DMS 273 (cell line): ENCODE data around the gene AGO3.
"Not testable (repeated sequence)": the region's sequence is repeated elsewhere in the genome, so short reads cannot be mapped to it uniquely, and the experiment has no call there.

Experiments
- DNase-seq: peaks from one replicate; lab custom pipeline; 2025; ENCODE audit not compliant: unreplicated experiment; lab: John Stamatoyannopoulos, UW

The AGO3 gene

DNA sequence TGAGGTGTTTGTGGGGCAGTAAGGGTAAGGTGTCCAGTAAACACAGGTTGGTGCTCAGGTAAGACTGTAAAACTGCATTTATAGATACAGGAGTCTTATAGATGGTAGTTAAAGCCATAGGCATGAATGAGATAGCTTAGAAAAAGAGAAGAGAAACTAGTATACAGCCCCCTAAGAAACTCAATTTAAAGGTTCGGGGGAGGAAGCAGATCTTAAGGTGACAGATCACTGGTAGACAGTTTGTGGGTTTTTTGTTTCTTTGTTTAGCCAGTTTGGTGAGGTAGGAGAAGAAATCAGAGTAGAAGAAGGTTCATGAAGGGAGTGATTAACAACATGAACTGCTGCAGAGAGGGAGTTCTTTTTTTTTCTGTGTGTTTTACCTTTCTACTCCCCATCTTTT, 6.1 kb upstream of the AGO3 start:
- no peak for DNase-seq

DNA sequence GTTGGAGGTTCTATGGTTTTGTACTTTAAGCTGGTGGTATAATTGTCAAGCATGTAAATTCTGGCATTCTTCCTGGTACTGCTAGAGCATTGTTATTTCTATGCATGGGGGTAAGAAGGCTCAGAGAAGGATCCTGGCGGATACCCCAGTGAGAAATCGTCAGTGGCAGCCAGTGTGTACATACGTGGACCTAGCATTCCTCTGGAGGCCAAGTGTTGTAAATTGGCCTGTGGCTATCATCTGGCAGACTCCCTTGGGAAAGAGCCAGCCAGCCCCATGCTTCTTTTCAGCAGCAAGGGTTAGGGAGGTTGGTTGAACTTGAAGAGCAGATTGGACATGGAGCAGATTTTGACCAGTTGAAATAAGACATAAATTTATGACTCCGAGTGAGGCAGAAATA, 5.2 kb upstream of the AGO3 start:
- peak; percentile 13 for DNase-seq

DNA sequence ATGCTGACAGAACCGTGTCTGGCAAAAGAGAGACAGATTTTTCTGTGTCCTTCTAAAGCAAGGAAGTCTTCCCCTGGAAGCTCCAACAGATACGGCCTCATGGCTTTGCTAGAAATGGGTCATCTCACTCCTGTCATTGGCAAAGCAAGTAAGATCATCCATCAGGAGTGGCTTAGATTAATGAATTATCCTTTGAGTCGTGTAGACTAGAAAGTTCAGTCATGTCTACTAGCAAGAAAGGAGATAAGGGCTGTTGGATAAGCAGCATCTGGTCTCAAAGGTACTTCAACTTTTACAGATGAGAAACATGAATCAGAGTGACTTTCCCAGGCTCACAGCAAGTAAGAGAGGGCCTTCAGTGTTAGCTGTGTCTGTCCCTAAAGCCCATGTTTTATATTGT, 3.4 kb upstream of the AGO3 start:
- DNase-seq = no peak

DNA sequence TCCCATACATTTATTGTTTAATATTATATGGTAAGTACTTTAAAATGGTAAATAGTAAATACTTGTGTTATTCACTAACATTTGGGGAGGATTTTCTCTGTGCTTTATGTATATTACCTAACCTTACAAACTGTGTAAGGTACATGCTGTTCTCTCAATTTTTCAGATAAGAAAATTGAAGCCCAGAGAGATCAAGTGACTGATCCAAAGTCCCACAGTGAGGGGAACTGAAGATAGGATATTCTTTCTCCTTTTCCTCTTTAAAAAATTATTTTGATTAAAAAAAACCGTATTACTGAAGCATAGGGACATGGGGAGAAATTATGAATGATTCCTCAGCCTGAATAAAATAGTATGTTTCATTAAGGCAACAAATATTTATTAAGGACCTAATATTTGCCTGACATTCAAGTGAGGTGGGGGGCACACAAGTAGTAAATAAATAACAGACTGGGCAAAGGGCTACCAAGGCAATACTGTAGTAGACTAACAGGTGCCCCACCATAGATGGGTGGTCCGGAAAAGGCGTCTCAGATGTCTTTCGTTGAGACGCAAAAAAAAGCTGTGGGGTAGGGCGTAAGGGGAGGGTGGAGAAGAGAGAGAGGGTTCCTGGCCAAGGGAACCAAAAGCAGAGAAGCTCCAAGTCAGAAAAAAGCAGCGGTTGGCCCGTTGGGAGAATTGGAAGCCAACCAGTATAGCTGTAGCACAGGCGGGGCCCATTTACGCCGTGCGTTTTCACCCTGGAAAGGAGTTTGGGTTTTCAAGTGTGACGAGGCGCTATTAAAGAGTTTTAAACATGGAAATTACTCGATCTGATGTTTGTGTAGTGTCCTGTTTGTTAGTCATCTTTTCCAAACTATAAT, 944 bp upstream of the AGO3 start:
- DNase-seq = peak; percentile 86

DNA sequence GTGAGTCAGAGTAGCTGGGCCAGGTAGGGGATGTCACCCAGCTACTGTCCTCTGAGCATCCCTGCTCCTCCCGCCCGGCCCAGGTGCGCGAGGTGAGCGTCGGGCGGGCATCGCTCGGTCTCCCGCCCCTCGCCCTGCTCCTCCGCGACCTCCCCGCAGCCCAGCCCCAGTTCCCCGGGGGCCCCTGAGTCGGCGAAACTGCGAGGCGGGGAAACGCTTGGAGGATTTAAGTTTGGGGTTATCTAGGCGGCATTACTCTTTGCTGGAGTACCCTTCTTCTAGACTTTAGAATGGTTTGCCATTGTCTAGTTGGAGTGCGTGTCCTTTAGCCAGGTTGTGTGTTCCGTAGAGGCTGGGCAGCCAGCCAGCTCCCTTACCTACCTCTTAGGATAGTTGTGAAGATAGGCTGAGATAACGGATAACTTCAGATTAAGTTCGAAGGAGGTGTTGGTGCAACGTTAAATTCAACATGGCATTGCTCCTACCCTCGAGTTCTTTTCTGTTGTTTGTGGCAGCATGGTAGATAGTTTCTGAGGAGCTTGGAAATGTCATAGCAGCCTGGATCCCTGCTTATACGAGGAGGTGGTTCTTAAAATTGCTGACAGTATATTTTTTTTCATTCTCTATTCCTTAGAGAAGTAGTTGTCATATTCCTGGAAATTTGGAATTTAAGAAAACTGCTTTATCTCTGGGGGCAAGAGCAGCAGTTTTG, 697 bp downstream of the AGO3 start:
- peak; percentile 74 for DNase-seq

DNA sequence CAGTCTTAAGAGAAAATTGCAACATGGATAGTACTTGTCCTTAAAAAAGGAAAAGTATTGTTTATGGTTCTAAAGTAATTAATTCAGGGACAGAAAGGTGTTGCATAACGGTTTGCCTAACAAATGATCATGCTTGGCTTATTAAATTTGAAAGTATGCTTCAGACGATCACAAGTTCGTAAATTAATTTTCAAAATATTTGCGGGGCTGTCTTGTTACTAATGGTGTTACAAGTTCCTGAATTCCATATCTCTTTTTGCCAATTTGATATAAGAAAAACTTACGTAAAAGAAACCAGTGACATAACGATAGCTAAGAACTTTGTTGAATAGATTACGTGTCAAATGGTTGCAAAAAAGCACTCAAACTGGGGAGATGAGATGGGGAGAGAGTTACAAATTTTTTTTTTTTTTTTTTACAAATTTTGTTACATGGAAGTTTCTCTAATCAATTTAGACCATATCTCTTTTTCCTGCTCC, 1.3 kb downstream of the AGO3 start:
- no peak for DNase-seq

DNA sequence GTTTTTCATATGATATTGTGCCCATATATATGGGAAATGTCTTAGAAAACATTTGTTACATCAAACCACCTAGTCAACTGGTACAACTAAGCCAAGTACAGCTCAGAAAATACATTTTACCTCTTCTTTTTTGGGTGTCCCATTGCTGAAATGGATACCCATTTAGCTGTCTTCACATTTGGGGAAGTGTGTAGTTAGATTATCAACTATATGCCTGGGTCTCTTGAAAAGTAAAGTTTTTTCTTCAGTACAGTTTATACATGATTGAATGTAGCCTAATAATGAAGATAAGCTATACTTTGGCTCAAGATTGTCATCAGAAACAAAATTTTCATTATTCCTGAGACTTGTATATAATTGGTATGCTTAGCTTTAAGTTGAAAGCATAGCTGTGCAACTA, 2.0 kb downstream of the AGO3 start:
- DNase-seq = no peak

DNA sequence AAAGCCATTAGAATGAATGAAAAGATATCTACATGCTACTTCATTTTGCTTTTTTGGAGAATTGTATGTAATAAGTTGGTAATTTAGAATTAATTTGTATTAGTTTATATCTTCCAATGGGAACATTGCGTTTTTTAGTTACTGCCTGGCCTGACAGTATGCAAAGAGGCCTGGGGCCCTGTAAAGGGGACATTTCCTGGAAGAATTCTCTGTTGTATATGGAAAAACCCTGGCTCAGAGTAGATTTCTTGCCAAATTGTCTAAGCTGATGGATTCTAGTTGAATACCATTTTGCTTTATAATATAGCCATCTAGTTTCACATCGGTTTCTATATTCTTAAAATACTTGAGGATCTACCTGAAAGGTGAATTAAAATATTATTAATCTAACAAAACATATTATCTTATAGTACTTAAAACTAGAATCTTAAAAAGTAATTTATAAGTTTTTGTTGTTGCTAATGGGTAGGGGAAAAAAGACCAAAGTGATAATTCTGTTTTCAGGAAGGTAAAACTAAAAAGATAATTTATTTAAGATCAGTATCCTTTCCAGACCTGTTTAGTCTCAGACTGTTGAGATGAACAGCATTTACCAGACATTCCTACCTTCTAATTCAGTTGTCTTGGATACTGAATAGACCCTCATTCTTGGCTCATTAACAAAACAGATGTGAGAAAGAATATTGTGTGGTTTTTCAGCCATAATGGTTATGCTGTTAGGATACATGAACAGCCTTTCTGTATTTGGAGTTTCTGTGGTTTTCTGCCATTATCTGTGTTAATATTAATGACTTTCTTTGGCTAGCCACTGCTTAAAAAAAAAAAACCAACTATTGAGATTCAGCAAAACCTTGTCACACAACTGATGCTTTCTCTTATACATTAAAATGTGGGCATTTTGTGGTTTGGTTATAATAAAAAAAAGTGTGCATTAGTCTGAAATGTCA, 4.8 kb downstream of the AGO3 start:
- no peak for DNase-seq

DNA sequence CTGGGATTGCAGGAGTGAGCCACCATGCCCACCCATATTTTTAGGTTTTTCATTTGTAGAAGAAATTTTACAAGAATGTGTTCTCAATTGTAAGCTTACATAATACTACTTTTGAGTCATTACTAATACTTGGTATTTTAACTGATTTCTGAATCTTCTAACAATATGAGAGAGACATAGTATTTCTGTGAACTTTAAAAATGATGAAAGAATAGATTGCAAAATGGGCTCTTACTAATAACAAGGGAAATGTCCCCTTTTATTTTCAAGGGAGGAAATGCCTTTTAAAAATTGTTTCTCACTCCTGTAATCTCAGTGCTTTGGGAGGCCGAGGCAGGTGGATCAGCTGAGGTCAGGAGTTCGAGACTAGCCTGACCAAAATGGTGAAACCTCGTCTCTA, 5.9 kb downstream of the AGO3 start:
- DNase-seq = no peak

DNA sequence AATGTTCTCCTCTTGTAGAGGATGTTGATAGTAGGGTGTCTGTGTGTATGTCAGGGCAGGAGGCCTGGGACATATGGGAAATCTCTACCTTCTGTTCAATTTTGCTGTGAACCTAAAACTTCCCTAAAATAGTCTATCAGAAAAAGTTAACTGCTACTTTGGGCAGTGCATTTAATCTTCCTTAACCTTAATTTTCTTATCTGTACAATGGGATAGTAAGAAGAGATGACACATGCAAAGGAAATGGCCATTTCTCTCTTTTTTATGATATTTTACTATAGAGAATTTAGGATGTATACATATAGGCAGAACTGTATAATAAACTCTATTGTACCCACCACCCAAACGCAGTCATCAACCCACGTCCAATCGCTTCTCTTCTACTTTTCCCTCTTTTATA, 8.6 kb downstream of the AGO3 start:
- no peak for DNase-seq

DNA sequence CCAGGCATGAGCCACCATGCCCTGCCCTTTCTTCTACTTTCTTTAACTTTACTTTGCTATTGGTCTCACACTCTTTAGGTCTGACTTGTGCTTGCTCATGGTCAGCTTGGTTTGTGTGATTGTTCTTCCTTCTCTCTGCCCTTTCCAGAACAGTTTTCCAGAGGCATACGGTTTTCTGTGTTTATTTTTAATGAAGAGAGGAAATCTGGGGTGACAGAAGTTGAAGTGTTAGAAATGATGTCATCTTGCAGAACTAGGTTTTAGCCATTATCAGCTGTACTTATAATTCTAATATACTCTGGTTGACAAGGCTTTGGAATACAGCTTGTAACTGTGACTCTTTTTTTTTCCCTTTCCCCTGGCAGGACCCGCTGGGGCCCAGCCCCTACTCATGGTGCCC, 14.4 kb downstream of the AGO3 start:
- no peak for DNase-seq

DNA sequence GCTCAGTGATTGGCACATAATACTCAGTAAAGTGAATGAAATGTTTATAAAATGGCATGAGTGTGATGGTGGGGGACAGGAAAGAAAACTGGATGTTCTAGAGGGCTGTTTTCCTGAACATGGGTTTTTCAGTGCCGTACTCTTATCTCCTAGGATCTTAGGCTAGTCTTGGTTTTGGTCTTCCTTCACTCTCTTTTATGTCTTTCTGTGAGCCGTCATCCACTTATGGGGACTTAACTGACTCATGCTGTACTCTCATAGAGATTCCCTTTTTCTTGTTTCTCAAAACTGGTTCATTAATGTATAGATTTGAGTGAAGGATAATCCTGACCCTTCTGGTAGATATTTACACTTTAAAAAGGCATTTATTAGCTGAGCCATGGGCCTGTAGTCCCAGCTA, 16.6 kb downstream of the AGO3 start:
- no peak for DNase-seq

DNA sequence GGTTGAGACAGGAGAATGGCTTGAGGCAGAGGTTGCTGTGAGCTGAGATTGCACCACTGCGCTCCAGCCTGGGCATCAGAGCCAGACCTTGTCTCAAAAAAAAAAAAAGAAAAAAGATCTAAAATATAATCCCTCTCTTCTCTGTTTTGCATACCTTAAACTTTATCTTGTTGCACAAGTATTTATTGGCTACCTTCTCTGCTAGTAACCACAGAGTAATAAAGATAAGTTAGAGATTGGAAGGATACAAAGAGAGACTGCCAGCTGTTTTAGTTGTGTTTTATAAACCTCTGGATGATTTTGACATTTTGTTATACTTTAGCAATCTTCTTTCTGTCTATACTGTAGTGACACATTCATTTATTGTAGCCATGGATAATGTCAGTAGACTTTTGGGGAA, 27.7 kb downstream of the AGO3 start:
- no peak for DNase-seq

DNA sequence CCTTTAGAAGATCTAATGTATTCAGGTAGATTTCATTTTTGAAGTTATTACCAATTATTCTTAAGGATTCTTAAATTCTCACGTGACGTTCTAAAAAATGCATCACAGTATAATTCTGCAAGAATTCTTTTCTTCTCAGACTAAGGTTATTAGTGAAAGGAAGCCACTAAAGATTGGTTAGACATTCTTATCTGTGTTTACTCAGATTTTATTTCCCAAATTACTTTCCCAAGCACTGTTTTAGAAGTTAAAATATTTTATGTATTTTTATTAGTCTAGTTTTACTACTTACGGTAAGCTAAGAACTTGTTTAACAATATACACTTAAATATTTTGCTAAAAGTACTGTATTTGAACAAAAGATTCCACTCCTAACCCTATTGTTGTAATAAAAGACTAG, 28.4 kb downstream of the AGO3 start:
- DNase-seq = no peak

DNA sequence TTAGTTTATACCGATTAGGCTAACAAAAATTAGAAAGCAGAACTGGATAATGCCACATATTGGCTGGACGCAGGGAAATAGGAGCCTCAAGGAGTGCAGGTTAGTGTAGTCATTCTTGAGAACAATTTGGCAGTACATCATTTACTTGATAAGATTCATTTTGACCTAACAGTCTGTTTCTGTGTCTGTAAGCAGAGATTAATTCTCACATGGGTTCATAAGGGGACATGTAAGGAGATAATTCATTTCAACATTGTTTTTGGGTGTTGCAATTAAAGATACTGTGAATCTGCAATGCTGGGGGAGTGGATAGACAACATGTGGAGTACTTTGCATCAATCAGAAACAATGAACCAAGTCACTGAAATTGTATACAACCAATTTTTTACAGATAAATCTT, 32.0 kb downstream of the AGO3 start:
- DNase-seq = no peak

DNA sequence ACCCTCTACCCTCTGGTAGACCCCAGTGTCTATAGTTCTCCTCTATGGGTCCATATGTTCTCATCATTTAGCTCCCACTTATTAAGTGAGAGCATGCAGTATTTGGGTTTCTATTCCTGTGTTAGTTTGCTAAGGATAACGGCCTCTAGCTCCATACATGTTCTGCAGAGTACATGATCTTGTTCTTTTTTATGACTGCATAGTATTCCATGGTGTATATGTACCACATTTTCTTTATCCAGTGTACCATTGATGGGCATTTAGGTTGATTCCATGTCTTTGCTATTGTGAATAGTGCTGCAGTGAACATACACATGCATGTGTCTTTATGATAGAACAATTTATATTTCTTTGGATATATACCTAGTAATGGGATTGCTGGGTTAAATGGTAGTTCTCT, 33.4 kb downstream of the AGO3 start:
- not testable (repeated sequence) for DNase-seq

DNA sequence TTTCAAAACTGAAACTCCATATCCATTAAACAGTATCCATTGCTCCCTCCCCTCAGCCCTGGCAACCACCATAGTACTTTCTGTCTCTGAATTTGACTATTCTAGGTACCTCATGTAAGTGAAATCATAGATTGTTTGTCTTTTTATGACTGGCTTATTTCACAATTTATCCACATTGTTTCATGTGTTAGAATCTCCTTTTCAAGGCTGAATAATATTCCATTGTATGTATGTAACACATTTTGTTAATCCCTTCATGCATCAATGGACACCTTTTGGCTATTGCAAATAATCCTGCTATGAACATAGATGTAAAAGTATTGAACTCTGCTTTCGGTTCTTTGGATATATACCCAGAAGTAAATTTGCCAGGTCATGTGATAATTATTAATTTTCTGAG, 37.5 kb downstream of the AGO3 start:
- DNase-seq = no peak

DNA sequence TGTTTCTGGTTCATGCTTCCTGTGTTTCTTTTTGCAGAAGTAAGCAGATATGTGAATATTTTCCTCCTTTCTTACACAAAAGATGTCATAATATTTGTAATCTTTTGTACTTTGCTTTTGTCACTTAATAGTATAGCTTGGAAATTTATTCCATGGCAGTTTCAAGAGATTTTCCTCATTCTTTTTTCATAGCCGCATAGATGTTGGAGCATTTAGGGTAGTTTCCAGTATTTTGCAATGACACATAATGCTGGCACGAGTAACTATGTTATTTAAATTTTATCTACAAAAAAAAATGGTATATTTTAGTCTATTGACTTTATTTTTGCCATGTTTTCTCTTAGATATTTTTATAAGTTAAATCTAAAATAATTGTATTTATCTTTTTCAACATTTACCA, 40.7 kb downstream of the AGO3 start:
- no peak for DNase-seq

DNA sequence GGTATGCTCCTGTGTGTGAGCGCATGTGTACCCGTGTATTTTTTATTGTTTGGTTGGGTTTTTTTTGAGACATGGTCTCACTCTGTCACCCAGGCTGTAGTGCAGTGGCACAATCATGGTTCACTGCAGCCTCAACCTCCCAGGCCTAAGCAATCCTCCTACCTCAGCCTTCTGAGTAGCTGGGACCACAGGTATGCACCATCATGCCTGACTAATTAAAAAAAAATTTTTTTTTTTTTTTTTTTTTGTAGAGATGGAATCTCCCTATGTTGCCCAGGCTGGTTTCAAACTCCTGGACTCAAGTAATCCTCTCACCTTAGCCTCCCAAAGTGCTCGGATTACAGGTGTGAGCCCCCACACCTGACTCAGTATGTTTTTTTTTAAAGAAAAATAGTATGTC, 41.7 kb downstream of the AGO3 start:
- not testable (repeated sequence) for DNase-seq

DNA sequence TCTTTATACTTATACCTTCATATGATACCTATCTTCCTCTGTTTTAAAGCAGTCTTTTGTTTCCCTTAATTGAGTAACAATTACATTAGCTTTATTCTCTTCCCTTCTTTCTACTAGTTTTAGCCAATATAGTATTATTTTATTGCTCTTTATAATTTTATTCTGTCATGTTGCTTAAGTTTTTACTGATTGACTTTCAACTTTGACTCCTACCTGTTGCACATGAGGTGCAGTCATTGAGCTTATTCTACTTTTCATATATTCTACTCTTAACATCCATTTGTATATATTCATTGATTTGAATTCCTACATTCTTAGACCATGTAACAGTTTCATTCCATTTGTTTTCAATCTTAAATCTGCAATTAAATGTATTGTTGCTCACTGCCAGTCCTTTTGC, 49.2 kb downstream of the AGO3 start:
- DNase-seq = no peak

DNA sequence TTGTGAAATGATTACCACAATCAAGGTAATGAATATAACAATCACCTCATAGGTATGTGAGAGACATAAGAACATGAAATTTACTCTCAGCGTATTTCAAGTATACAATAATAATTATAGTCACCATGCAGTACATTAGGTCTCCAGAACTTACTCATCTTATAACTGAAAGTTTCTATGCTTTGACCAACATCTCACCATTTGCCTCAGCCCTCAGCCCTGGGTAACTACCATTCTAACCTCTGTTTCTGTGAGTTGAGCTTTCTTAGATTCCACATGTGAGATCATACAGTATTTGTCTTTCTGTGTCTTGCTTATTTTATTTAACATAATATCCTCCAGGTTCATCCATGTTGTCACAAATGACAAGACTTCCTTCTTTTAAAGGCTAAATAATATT, 57.3 kb downstream of the AGO3 start:
- no peak for DNase-seq
